Activated CD8-positive, alpha-beta memory T cell treated with anti-CD3 and anti-CD28 coated beads, Interleukin-2, amount 50 U/mL, for 24 hours (primary cell): Measurements from ENCODE around the gene C1orf174.
A peak's percentile ranks its signal among the peaks of the same experiment; 100 is the strongest.

Experiments used
- DNase-seq: peaks from one replicate; pipeline ENCODE4 v3.0.0-alpha.2; 2020; ENCODE audit errors: extremely low read depth

The C1orf174 gene

DNA sequence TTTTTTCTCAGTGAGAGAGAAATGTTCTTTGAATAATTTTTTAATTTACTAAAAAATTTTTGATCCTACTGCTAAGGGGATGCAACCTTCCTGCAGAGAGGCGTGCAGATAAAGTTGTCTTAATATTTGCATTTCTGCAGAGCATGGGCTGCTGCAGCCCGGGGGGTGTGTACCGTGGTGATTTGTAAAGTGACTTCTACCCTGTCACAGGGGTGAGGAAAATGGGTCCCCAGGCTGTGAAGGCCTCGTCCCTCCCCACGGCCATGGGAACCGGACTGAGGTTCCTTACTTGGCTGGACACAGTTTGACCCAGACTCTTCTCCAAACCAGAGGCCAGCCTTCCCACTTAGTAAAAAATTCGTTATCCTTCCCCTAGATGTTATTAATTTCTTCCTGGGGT lies 9.5 kb upstream of the C1orf174 start:
- DNase-seq: no peak

GRCh38 chr1:3908886-3909517 lies 8.9 kb upstream of the C1orf174 start:
- no peak for DNase-seq

GRCh38 chr1:3907621-3908165 lies 7.6 kb upstream of the C1orf174 start:
- no peak for DNase-seq

- DNase-seq: no peak
Observed at GRCh38 chr1:3907031-3907534, 7.0 kb upstream of the C1orf174 start.

DNA sequence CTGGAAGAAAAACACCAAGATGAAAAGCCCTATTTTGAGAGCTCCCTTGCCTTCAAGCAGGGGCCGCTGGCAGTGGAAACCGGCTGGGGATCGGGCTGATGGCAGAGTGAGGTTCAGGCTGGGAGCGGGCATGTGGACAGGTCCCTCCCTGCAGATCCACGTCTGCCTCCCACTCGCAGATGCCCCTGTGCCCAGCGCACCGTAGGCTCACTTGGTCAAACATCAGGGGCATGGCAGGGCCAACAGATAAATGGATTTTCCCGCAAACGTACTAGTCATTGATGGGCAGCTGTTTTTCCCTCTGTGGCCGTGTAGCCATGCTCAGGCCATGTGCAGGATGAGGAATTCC lies 6.6 kb upstream of the C1orf174 start:
- DNase-seq: no peak

DNA sequence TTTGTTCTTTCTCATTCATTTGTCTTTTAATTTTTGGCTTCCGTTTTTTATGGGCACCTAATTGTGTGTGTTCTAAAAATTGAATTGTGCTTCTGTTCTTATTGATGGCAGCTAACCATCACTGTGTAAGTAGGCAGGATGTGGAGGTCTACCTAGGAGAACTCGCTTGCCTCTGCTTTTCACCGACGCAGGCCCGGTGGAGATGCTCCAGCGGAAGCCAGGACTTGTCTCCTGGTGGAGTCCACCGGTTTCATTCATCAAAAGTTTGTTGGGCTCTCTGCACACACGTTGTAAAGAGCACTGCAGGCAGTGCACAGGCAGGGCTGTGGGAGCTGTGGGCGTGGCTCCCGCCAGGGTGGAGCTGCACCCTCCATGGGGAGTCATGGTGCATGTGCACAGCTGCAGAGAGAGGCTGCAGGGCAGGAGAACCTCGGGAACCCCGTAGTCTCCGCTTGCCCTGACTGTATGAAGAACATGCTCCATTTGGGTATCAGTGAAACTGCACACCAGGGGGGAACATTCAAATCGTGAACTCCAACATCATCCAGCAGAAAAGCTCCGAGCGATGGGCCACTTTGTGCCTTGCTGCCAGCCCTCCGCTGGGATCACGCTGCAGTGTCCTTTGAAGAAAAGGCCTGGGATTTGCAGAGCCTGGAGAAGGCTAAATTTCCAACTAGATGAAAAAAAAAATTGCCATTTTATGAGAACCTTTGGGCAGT lies 6.0 kb upstream of the C1orf174 start:
- no peak for DNase-seq

DNA sequence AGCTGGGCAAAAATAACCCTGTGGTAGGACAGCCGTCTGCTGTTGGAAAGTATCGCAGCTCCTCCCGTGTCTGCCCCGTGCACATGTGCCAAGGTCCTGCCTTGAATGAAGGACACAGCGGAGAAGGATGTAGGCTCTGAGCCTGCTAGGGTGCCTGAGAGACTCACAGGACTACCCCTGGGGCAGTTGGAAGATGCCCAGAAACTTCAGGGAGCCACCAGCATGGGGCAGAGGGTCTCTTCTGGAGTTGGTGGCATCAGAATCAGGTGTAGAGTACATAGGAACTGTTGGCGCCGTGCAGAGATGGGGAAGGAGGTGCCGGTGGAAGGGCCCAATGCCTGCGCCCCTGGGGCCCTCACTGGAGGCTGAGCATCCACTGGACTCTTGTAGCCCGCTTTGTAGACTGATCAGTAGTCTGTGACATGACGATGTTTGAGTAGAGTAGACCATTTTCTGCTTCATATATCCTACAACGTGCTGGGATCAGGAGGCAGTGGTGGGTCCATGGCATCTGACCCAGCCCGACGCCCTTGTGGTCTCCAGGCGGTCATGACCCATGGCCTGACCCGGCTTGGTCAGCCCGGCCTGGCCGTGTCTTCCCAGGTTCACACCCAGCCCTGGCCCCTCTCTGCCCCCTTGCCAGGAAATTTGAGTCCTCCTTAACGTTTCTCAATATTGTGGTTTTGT lies 5.3 kb upstream of the C1orf174 start:
- DNase-seq: no peak

DNA sequence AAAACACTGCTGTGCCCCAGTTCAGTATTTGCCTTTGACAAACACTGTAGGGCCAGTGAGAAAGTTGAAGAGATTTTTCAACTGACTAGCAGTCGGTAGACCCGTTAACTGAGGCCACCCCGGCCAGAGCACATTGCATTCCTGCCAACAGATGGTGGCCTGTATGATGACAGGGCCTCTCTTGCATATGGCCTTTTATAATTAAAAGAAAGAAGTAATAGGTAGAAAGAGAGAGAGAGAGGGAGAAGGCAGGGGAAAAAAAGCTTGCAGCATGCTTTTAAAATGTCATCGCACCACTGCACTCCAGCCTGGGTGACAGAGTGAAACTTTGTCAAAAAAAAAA lies 4.7 kb upstream of the C1orf174 start:
- no peak for DNase-seq

- no peak for DNase-seq
Observed at GRCh38 chr1:3904006-3904842, 4.2 kb upstream of the C1orf174 start.

- DNase-seq: no peak
Observed at GRCh38 chr1:3903141-3904005, 3.3 kb upstream of the C1orf174 start.

DNA sequence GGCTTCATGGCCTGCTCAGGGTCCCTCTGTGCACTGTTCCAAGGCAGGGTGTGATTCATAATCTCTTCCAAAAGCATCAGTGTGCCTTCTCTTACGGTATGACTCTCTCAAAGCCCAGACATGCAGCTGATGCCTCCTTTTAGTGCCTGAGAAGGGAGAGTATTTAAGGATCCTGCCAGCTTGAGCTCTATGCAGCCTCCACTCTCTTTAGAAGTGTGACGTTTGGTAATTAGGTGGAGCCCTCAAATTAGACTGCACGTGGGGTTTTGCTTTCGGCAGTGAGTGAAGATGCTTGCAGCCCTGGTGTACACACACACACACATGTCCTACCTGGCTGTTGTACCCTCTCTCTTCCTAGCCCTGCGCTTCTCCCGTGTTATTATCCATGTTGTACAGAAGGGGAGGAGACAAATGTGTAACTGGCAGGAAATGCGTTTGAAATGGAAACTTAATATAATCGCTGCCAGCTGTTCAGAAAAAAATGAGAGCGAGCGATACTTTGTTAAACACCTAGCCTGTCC lies 2.6 kb upstream of the C1orf174 start:
- DNase-seq: no peak

DNA sequence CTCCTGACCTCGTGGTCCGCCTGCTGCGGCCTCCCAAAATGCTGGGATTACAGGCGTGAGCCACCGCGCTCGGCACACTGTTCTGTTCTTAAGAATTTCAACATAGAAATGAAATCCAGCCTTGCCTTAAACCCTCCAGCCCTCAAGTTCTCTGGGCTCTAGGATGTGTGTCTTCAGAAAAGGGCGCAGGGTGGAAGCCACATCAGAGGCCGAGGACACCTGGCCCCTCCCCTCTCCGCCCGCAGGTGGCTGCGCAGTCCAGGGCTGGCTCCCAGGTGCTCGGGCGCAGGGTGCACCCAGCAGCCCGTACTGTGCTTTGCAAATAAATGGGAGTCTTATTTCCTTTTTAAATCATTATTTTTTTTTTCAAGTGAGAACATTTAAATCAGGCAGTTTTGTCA lies 2.0 kb upstream of the C1orf174 start:
- DNase-seq: no peak

- peak; percentile 64 for DNase-seq
Observed at GRCh38 chr1:3900969-3901529, 977 bp upstream of the C1orf174 start.

GRCh38 chr1:3899754-3900149 lies 320 bp downstream of the C1orf174 start:
- no peak for DNase-seq

DNA sequence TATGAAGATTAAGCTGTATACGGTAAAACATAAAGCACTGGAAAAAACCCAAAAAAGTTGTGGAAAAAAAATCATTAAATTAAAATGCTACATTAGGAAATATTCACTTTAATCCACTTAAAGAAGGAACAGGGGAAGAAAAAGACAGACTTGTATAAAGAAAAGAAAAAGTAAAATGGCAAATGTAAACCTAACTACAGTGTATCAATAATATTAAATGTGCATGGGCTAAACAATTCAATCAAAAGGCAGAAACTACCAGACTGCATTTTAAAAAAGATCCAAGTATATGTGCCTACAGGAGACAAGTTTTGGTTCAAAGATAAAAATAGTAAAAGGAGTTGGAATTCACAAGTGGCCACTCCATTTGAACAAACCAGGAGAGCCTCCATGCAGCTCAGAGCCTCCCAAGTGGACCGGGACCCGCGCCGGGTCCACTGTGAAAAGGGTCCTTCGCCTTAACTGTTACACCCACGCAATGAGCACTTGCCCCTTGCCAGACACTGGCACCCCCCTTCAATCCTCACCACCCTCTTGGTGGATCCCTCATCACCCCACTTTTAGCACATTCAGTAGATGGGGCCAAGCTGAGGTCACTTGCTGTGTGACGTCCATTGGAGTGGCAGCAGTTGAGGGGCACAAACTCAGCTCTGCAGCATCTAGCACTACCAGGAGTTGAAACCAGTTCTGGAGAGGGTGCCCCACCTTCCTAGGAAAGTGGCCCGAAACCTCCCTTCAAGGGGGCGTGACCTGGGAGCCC lies 898 bp downstream of the C1orf174 start:
- no peak for DNase-seq

- no peak for DNase-seq
Observed at GRCh38 chr1:3898475-3898735, 1.7 kb downstream of the C1orf174 start.

DNA sequence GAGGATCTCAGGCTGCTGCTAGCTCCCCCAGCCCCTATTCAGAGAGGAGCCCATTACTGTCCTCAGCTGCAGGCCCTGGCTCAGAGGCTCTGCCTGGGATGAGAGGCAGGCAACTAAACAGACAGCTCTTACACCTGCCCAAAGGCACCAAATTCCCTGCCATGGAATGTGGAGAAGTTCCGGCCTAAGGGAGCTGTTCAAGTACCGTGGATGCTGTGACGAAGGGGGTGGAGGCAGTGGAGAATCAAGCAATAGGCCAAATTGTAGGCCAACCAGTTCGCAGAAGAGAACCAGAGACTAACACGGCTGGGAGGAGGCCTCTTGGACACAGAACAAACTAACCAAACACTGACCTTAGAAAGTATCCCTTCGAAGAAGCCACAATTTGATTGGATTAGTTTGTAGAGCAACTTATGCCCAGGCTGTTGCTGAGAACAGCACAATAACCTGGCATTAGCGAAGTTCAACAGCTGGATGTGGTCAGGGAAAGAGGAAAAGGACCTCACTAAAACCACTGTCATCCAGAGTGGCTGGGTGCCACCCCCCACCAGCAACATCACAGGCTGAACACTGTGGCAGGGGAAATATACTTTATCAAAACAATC lies 3.6 kb downstream of the C1orf174 start:
- DNase-seq: no peak

DNA sequence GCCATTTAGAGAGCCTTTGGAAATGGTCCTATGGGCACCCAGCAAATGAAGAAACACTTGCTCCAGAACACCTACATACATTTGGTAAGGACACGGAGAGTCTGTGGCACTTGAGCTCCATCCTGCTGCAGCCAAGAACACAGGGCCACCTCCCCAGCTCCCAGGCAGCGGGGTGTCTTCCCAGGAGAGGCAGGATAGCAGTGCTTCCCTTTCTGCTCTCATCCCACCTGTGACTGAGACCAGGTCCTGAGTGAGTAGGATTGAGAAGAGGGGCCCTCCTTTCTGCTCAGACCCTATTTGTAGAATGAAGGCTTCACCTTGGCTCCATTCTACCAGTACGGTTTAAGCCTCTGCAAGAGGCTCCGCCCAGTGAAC lies 4.1 kb downstream of the C1orf174 start:
- DNase-seq: no peak

DNA sequence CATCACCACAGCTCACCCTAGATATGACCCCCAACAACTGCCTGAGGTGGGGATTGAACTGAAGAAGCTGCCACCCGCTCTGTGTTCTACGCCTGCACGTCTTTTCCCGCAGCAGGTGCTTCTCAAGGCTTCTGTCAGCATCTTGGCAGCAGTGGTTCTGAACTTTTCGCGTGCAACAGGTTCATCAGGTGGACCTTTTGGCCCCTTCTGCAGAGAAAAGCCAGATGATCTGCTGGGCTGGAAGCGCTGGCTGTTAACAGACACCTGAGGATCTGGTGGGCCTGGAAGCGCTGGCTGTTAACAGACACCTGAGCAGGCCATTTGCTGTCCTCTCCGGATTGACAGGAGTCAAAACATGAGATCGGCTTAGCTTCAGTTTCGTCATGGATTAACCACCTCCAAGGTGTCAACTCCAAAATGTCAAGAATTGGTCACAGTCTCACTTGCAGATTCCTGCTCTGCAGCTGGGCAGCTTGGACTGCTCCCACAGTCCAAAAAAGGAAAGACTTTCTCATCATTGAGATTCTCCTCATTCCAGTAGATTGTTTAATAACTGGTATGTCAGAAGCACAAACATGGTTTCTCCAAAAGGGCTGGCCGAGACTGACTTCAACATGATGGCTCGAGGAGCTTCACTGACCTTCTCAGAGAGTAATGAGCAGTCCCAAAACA lies 4.7 kb downstream of the C1orf174 start:
- no peak for DNase-seq
